MCF 10A (cell line): Measurements from ENCODE around the gene MGMT. TPM values are rescaled to one million over a fixed set of nuclear protein-coding genes. Genes with fewer than 3 reads are reported as not detected.

Experiments used
- BruUV-seq: library from RNA; stranded (reverse); fragments of 400-500 nt; replicated peaks from 2 replicates; lab custom pipeline; 2021; lab: Mats Ljungman, UMichigan
- CTCF ChIA-PET: fragments of 300-600 bp; sonication (Branson Sonifier 250); formaldehyde crosslinking; extraction: SDS; loops from one replicate; lab custom pipeline; 2021; ENCODE audit warnings: antibody characterized with exemption, inconsistent platforms; lab: Yijun Ruan, JAX
- POLR2A ChIA-PET: fragments of 300-600, 350-650 bp; sonication (Branson Sonifier 250); formaldehyde crosslinking; extraction: SDS; loops from one replicate; lab custom pipeline; 2020; ENCODE audit warnings: antibody characterized with exemption, inconsistent platforms; lab: Yijun Ruan, JAX
- DNase-seq: peaks from one replicate; pipeline ENCODE4 v3.0.0-alpha.2; 2018; ENCODE audit not compliant: unreplicated experiment
- H3K27ac Mint-ChIP-seq: one replicate; pipeline ENCODE4 v1.8.0; 2022; ENCODE audit warnings: mild to moderate bottlenecking, low read depth, mixed read lengths; ENCODE audit not compliant: unreplicated experiment
- H3K27me3 Mint-ChIP-seq: one replicate; pipeline ENCODE4 v1.8.0; 2022; ENCODE audit warnings: mixed read lengths; ENCODE audit not compliant: insufficient read depth, unreplicated experiment
- H3K36me3 Mint-ChIP-seq: one replicate; pipeline ENCODE4 v1.8.0; 2022; ENCODE audit warnings: mild to moderate bottlenecking, moderate library complexity, mixed read lengths; ENCODE audit not compliant: insufficient read depth, unreplicated experiment
- H3K4me1 Mint-ChIP-seq: one replicate; pipeline ENCODE4 v1.8.0; 2022; ENCODE audit warnings: mixed read lengths; ENCODE audit not compliant: insufficient read depth, unreplicated experiment
- H3K4me3 Mint-ChIP-seq: one replicate; pipeline ENCODE4 v1.8.0; 2022; ENCODE audit warnings: mild to moderate bottlenecking, moderate library complexity, mixed read lengths; ENCODE audit not compliant: unreplicated experiment
- H3K9me3 Mint-ChIP-seq: one replicate; pipeline ENCODE4 v1.8.0; 2022; ENCODE audit warnings: mixed read lengths; ENCODE audit not compliant: unreplicated experiment
- CTCF ChIP-seq: fragments of 200-600 bp; IDR thresholded peaks from one replicate; pipeline ENCODE4 v1.8.0; 2022; ENCODE audit warnings: antibody characterized with exemption, mild to moderate bottlenecking; ENCODE audit not compliant: unreplicated experiment
- intact Hi-C: fragments of 100-400 bp; cut with micrococcal nuclease; formaldehyde crosslinking; loops from 2 replicates; pipeline ENCODE4 v1.14.1; 2022
- total RNA-seq: library from RNA; stranded (reverse); gene quantifications from 2 replicates; pipeline ENCODE4 v1.2.3, GENCODE V29; 2022

The MGMT gene
- total RNA-seq, 1 experiment from 2014 or later = 18.0 TPM

GRCh38 chr10:129448539-129448938 is 18.5 kb upstream of the MGMT start:
- POLR2A ChIA-PET = no interaction called here
- no TSS peak for BruUV-seq
- H3K36me3 Mint-ChIP-seq = no peaks in the 10 kb centered on the region
- intact Hi-C loops = no loop called here
- peaks cover 5% of the 10 kb centered on the region for H3K4me1 Mint-ChIP-seq
- CTCF ChIA-PET = no interaction called here
- H3K4me3 Mint-ChIP-seq = no peak overlapping the region
- no peak for DNase-seq
- no peak overlapping the region for H3K27ac Mint-ChIP-seq
- peaks cover 9% of the 10 kb centered on the region for H3K27me3 Mint-ChIP-seq
- H3K9me3 Mint-ChIP-seq = peaks cover 6% of the 10 kb centered on the region
- no peak for TF ChIP-seq CTCF

GRCh38 chr10:129449893-129450292 is 17.1 kb upstream of the MGMT start:
- Mint-ChIP-seq H3K4me3 (no peak overlapping the region), H3K36me3 (no peaks in the 10 kb centered on the region), H3K4me1 (peaks cover 5% of the 10 kb centered on the region), H3K27ac (no peak overlapping the region), H3K27me3 (peaks cover 9% of the 10 kb centered on the region), H3K9me3 (peaks cover 6% of the 10 kb centered on the region)
- ChIA-PET CTCF (interaction anchor here (0.8 to 1.0 kb wide), 2 partner anchors 62 to 419 kb away, joined by 3 to 4 read pairs; no protein-coding TSS in a partner anchor), POLR2A (no interaction called here)
- TF ChIP-seq CTCF = no peak
- BruUV-seq = no TSS peak
- intact Hi-C loops = no loop called here
- no peak for DNase-seq

- peaks cover 6% of the 10 kb centered on the region for H3K9me3 Mint-ChIP-seq
- no peaks in the 10 kb centered on the region for H3K36me3 Mint-ChIP-seq
- H3K4me1 Mint-ChIP-seq = peaks cover 5% of the 10 kb centered on the region
- no peak for DNase-seq
- H3K4me3 Mint-ChIP-seq = no peak overlapping the region
- H3K27ac Mint-ChIP-seq = no peak overlapping the region
- intact Hi-C loops = no loop called here
- no peak for TF ChIP-seq CTCF
- POLR2A ChIA-PET = no interaction called here
- peaks cover 9% of the 10 kb centered on the region for H3K27me3 Mint-ChIP-seq
- CTCF ChIA-PET = interaction anchor here (0.8 to 1.0 kb wide), 2 partner anchors 61 to 419 kb away, joined by 3 to 4 read pairs; no protein-coding TSS in a partner anchor
- no TSS peak for BruUV-seq
Measured at GRCh38 chr10:129450391-129450790, 16.6 kb upstream of the MGMT start.

GRCh38 chr10:129455625-129456024 is 11.4 kb upstream of the MGMT start:
- Mint-ChIP-seq H3K36me3 (no peaks in the 10 kb centered on the region), H3K4me3 (no peak overlapping the region), H3K27ac (no peak overlapping the region), H3K27me3 (peaks cover 47% of the 10 kb centered on the region), H3K9me3 (peaks cover 6% of the 10 kb centered on the region), H3K4me1 (no peaks in the 10 kb centered on the region)
- intact Hi-C loops = no loop called here
- POLR2A ChIA-PET = no interaction called here
- DNase-seq = no peak
- TF ChIP-seq CTCF = no peak
- no TSS peak for BruUV-seq
- CTCF ChIA-PET = no interaction called here
